ENCODE measurements around the gene USP33.

- TF ChIP-seq ZNF396 (CRISPR knock-in tag; IDR thresholded peaks at IDR 0.05; ENCODE audit: borderline replicate concordance) (no peak), FOXP1 (CRISPR knock-in tag; IDR thresholded peaks at IDR 0.05; ENCODE audit: borderline replicate concordance) (no peak)
These were observed 70.7 kb downstream of the USP33 start for GRCh38 chr1:77688939-77689338.

All from WTC11 (cell line).